Gastrocnemius medialis (tissue), 4 donors: ENCODE measurements around the gene FKBP10. TPM values are rescaled to one million over a fixed set of nuclear protein-coding genes. Genes with fewer than 3 reads are reported as not detected.
A peak's percentile ranks its signal among the peaks of the same experiment; 100 is the strongest.

ENCODE experiments used
- ATAC-seq, 2 donors: fragments of 150-250 bp; one replicate each; pipeline ENCODE4 v1.9.1; 2016
- DNase-seq, 2 donors: peaks; one replicate each; pipeline ENCODE4 v3.0.0-alpha.2; 2019
- H3K27ac ChIP-seq, 4 donors: fragments of 200-600 bp; sonication (generic); 1 replicate in 1 of 4; 2 replicates in 3 of 4; pipeline ENCODE4 v1.5.1; 2016 to 2018; ENCODE audit warnings: mild to moderate bottlenecking in 2 of 4, moderate library complexity in 1 of 4
- H3K27me3 ChIP-seq, 3 donors: fragments of 200-600 bp; sonication (generic) in 2 of 3; 1 replicate in 1 of 3; 2 replicates in 2 of 3; pipeline versions ENCODE4 v1.5.1 to v1.6.0; 2016 to 2019; ENCODE audit warnings: mild to moderate bottlenecking in 1 of 3, moderate library complexity in 1 of 3
- H3K36me3 ChIP-seq, 2 donors: fragments of 200-600 bp; sonication (generic) in 1 of 2; one replicate each; pipeline ENCODE4 v1.5.1; 2017 to 2018
- H3K4me1 ChIP-seq, 2 donors: fragments of 200-600 bp; sonication (generic) in 1 of 2; one replicate each; pipeline ENCODE4 v1.5.1; 2016 to 2017; ENCODE audit warnings: mild to moderate bottlenecking in 2 of 2
- H3K4me3 ChIP-seq, 4 donors: fragments of 200-600 bp; sonication (generic) in 3 of 4; 1 replicate in 1 of 4; 2 replicates in 3 of 4; pipeline ENCODE4 v1.5.1; 2016 to 2019; ENCODE audit warnings: mild to moderate bottlenecking in 2 of 4
- H3K9me3 ChIP-seq, 3 donors: fragments of 200-600 bp; sonication (generic) in 2 of 3; 1 replicate in 1 of 3; 2 replicates in 2 of 3; pipeline ENCODE4 v1.5.1; 2016 to 2019
- POLR2A ChIP-seq, 2 donors: fragments of 450-650 bp; IDR thresholded peaks; one replicate each; pipeline ENCODE4 v1.6.1; 2017; ENCODE audit warnings: antibody characterized with exemption in 2 of 2, mild to moderate bottlenecking in 2 of 2, moderate library complexity in 2 of 2
- in situ Hi-C, 4 donors: fragments of 200-750 bp; cut with MboI; loops; one replicate each; pipeline versions ENCODE4 v1.15.0 to v1.8.0; 2017; ENCODE audit warnings: low sequenced_read_pairs in 4 of 4
- intact Hi-C: fragments of 100-400 bp; cut with DNase I; formaldehyde crosslinking; loops from one replicate; pipeline ENCODE4 v1.15.1; 2023; ENCODE audit warnings: low total_unique reads
- total RNA-seq, 4 donors: library from RNA; depleted of rRNA; stranded (reverse); fragments of >200 nt; gene quantifications; one replicate each; pipeline versions ENCODE4 v1.1.0 to v1.2.3, GENCODE V29; 2016
- TF ChIP-seq, protein P1 (sequence below), 5 experiments: fragments of 450-650 bp in 3 of 5; fragments of 200-600 bp in 2 of 5; sonication (generic) in 2 of 5; IDR thresholded peaks in 4 of 5; conservative IDR thresholded peaks in 1 of 5; 1 replicate in 4 of 5; 2 replicates in 1 of 5; pipeline ENCODE4 v1.5.1; 2016 to 2019; ENCODE audit warnings: antibody characterized with exemption in 5 of 5, mild to moderate bottlenecking in 3 of 5, moderate library complexity in 3 of 5

FKBP10 gene
- total RNA-seq, 4 donors from 2014 or later = 7.0 to 12.9 (median 9.7) TPM

DNA sequence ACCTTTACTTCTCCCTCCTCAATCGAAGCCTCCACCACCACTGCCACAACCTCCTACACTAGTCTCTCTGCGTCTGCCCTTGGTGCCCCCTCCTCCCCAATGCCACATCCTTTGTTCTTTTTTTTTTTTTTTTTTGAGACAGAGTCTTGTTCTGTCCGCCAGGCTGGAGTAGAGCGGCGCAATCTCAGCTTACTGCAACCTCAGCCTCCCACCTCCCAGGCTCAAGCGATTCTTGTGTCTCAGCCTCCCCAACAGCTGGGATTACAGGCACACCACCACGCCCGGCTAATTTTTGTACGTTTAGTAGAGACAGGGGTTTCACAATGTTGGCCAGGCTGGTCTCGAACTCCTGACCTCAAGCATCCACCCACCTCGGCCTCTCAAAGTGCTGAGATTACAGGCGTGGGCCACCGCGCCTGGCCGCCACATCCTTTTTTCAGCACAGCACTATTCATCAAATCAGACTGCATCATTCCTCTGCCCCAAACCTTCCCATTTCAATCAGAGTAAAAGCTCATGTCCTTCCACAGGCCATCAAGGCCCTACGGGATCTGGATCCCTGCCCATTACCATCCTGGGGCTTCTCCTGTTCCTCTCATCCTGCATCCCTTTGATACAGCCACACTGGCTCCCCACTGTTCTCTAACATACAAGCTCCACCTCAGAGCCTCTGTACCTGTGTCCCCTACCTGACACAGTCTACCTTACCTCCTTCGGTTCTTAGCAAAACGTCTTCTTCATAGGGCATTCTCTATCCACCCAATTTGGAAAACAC, 50.5 kb downstream of the FKBP10 start:
- H3K27ac ChIP-seq = no peak overlapping the region
- H3K4me1 ChIP-seq = peaks cover 20 to 35% of the 10 kb centered on the region in 2 donors
- no peak for DNase-seq
- no peak for TF ChIP-seq POLR2A (IDR thresholded peaks at IDR 0.05)
- TF ChIP-seq, protein P1, sequence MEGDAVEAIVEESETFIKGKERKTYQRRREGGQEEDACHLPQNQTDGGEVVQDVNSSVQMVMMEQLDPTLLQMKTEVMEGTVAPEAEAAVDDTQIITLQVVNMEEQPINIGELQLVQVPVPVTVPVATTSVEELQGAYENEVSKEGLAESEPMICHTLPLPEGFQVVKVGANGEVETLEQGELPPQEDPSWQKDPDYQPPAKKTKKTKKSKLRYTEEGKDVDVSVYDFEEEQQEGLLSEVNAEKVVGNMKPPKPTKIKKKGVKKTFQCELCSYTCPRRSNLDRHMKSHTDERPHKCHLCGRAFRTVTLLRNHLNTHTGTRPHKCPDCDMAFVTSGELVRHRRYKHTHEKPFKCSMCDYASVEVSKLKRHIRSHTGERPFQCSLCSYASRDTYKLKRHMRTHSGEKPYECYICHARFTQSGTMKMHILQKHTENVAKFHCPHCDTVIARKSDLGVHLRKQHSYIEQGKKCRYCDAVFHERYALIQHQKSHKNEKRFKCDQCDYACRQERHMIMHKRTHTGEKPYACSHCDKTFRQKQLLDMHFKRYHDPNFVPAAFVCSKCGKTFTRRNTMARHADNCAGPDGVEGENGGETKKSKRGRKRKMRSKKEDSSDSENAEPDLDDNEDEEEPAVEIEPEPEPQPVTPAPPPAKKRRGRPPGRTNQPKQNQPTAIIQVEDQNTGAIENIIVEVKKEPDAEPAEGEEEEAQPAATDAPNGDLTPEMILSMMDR (IDR thresholded peaks at IDR 0.05 in 4 of 5, conservative IDR thresholded peaks at IDR 0.05 in 1 of 5) = no peak
- no peaks in the 10 kb centered on the region for H3K9me3 ChIP-seq
- intact Hi-C loops (no loop called here), in situ Hi-C loops (no loop called here)
- H3K27me3 ChIP-seq = no peaks in the 10 kb centered on the region
- no peak for ATAC-seq
- peak overlapping the region; percentile 98 to 100 (median 99) for H3K4me3 ChIP-seq
- H3K36me3 ChIP-seq = peaks cover 0 to 13% of the 10 kb centered on the region in 2 donors

DNA sequence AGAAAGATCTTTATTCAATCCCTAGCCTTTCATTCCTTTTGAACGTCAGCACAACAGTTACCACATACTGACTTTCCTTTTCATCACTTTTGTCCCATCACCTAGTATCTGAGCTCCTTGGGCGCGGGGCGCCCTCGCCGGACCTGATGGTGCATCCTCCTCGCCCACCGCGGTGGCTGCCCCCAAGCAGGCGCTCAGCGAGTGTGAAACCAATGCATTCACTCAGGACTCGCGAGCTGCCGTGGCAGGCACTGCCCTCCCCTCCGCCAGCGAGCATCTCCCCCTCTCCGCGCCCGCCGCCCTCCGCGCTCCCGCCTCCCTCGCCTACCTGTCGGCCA, 51.7 kb downstream of the FKBP10 start:
- DNase-seq = no peak
- Histone ChIP-seq H3K4me1 (peaks cover 20 to 35% of the 10 kb centered on the region in 2 donors), H3K27ac (peak overlapping the region; percentile 92 to 97 (median 94)), H3K9me3 (no peaks in the 10 kb centered on the region), H3K4me3 (peak overlapping the region; percentile 98 to 100 (median 99)), H3K36me3 (peaks cover 0 to 23% of the 10 kb centered on the region in 2 donors), H3K27me3 (no peaks in the 10 kb centered on the region)
- ATAC-seq = no peak
- TF ChIP-seq POLR2A (IDR thresholded peaks at IDR 0.05) = no peak
- in situ Hi-C loops (no loop called here), intact Hi-C loops (loop anchor here (2.0 kb wide), 2 partner anchors 28 to 54 kb away; partner anchors contain the start of genes KLHL10, NT5C3B and P3H4)

DNA sequence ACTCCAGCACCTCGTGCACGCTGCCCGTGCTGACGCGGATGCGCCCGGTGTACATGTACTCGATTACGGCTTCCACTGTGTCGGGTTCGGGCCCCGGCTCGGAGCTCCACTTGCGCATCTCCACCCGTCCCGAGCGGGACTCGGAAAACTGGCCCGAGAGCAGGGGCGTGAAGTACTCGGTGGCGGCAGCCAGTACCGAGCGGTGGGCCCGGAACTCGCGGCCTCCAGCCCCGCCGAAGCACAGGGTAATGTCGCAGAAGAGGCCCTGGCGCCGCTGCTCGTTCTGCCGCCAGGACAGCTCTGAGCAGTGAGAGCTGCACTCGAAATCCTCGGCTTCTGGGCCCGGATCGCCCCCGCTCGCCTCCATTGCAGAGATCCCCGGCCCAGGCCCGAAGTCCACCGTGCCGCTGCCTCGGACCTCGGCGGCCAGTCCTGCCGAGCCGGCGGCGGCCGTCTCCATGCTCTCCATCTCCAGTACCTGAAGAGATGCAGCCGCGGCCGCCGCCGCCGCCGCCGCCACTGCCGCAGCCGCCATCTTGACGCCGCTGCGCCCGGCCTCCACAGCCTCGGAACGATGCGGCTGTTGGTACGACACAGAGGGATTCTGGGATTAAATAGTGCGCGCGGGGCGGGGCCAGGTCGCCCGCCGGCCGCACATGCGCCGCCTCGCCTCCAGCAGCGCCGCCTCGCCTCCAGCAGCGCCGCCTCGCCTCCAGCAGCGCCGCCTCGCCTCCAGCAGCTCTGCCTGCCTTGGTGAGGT, 52.2 kb downstream of the FKBP10 start, which contains the start of gene KLHL11:
Gene KLHL11, minus strand, starts transcription at position 588 of the 760 bp plus-strand sequence. Its CDS starts 53 bp downstream, at position 535.
- Histone ChIP-seq H3K27ac (peak within 1 kb of the TSS; percentile 92 to 97 (median 94)), H3K4me3 (peak within 1 kb of the TSS; percentile 98 to 100 (median 99)), H3K4me1 (peaks cover 20 to 35% of the 10 kb centered on the region in 2 donors), H3K9me3 (no peaks in the 10 kb centered on the region), H3K36me3 (peaks cover 0 to 25% of the 10 kb centered on the region in 2 donors), H3K27me3 (no peaks in the 10 kb centered on the region)
- in situ Hi-C loops = no loop called here
- intact Hi-C loops = loop anchor here (2.0 to 5.0 kb wide), 3 partner anchors 28 to 128 kb away; partner anchors contain the start of genes KLHL10, NT5C3B and P3H4
- TF ChIP-seq, protein P1 (IDR thresholded peaks at IDR 0.05 in 4 of 5, conservative IDR thresholded peaks at IDR 0.05 in 1 of 5) = no peak
- peak; percentile 88 to 90 for TF ChIP-seq POLR2A (IDR thresholded peaks at IDR 0.05)
- DNase-seq = peak; percentile 74 to 86
- peak; percentile 94 to 95 for ATAC-seq

DNA sequence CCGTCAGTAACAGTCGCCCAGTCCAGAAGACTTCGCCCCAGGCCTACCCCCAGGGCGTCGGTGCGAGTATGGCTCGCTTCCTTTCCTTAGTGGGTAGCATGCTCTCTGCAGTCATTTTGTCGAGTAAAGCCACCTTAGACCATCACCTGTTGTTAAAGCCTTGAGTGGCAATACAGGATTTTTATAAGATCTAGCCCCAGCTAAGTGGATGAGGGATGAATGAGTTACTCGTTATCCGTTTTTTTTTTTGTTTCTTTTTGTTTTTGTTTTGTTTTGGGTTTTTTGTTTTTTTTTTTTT, 52.7 kb downstream of the FKBP10 start:
- in situ Hi-C loops = no loop called here
- H3K27me3 ChIP-seq = no peaks in the 10 kb centered on the region
- ATAC-seq (no peak), DNase-seq (no peak)
- peaks cover 18 to 35% of the 10 kb centered on the region in 2 donors for H3K4me1 ChIP-seq
- H3K9me3 ChIP-seq = no peaks in the 10 kb centered on the region
- peak overlapping the region; percentile 92 to 97 (median 94) for H3K27ac ChIP-seq
- peak overlapping the region; percentile 98 to 100 (median 99) for H3K4me3 ChIP-seq
- peaks cover 0 to 27% of the 10 kb centered on the region in 2 donors for H3K36me3 ChIP-seq
- intact Hi-C loops = loop anchor here (2.0 to 5.0 kb wide), 3 partner anchors 29 to 128 kb away; partner anchors contain the start of genes KLHL10, NT5C3B and P3H4
- TF ChIP-seq, protein P1 (IDR thresholded peaks at IDR 0.05 in 4 of 5, conservative IDR thresholded peaks at IDR 0.05 in 1 of 5) = no peak
- peak in 1 of 2 donors; percentile 4 for TF ChIP-seq POLR2A (IDR thresholded peaks at IDR 0.05)

DNA sequence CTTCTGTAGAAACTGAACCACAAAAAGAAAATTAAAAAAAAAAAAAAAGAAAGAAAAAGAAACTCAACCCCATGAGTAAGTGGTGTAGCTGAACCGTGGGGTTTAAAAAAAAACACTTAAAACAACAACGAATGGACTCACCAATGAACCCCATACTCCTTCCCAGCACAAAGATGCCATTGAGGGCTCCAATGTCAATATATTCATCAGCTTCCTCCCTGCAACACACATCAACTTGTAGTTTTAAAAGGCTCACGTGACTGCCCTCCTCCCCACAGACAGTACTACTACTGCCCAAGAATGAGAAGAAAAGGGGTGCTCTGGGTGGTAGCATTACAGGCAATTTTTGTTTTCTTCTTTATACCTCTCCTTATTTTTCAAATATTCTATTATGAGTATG, 55.8 kb downstream of the FKBP10 start:
- ATAC-seq = no peak
- H3K27ac ChIP-seq = no peak overlapping the region
- H3K36me3 ChIP-seq = peaks cover 0 to 43% of the 10 kb centered on the region in 2 donors
- no peaks in the 10 kb centered on the region for H3K9me3 ChIP-seq
- intact Hi-C loops (loop anchor here (5.0 kb wide), 1 partner anchor 131 kb away; no protein-coding TSS in a partner anchor), in situ Hi-C loops (no loop called here)
- no peak for DNase-seq
- H3K4me1 ChIP-seq = peaks cover 9 to 10% of the 10 kb centered on the region in 2 donors
- no peaks in the 10 kb centered on the region for H3K27me3 ChIP-seq
- no peak overlapping the region for H3K4me3 ChIP-seq
- TF ChIP-seq, protein P1 (IDR thresholded peaks at IDR 0.05 in 4 of 5, conservative IDR thresholded peaks at IDR 0.05 in 1 of 5) = no peak
- no peak for TF ChIP-seq POLR2A (IDR thresholded peaks at IDR 0.05)
